ENCODE data around the gene PRKCB.

Gene PRKCB

GRCh38 chr16:23835390-23836077 is at the start of gene PRKCB:
PRKCB (plus strand) TSS chr16:23835983.
- DNase-seq = peak; percentile 90

GRCh38 chr16:23786964-23787561 is 48.7 kb upstream of the PRKCB start:
- DNase-seq = no peak

DNA sequence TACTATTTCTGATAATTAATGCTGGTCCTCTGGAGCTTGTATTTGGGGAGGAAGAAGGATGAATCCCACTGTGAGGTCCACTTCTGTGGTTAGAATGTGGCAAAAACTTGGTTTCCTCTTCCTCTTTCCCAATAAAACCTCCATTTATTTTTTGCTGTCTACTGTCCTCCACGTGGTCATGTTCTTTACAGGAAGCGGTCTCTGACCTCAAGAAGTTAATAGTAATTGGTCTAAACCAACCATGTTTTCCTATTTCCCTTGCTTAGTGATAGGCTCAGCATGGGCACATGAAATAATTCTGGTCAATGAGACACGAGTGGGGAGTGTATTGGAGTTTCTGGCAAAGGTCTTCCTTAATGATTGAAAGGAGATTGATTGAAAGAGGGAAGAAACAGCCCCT is 47.1 kb upstream of the PRKCB start:
- DNase-seq = no peak

DNA sequence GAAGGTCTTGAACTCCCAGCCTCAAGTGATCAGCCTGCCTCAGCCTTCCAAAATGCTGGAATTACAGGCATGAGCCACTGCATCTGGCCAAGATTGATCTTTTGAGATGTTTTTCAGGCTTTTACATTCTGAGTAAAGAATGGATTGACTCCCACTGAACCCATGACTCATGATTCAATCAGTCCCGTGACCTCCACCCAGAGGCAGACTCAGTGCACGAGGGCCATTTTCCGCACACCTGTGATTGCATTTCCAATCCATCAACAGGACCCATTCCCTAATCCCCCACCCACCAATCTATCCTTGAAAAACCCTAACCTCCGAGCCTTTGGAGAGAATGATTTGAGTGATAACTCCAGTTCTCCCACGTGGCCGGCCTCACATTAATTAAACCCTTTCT is 40.4 kb upstream of the PRKCB start:
- no peak for DNase-seq

- no peak for DNase-seq
Observed at GRCh38 chr16:23796941-23797340, 38.8 kb upstream of the PRKCB start.

GRCh38 chr16:23801378-23801777 is 34.4 kb upstream of the PRKCB start:
- DNase-seq = peak; percentile 82

GRCh38 chr16:23802776-23803175 is 33.0 kb upstream of the PRKCB start:
- DNase-seq = no peak

DNA sequence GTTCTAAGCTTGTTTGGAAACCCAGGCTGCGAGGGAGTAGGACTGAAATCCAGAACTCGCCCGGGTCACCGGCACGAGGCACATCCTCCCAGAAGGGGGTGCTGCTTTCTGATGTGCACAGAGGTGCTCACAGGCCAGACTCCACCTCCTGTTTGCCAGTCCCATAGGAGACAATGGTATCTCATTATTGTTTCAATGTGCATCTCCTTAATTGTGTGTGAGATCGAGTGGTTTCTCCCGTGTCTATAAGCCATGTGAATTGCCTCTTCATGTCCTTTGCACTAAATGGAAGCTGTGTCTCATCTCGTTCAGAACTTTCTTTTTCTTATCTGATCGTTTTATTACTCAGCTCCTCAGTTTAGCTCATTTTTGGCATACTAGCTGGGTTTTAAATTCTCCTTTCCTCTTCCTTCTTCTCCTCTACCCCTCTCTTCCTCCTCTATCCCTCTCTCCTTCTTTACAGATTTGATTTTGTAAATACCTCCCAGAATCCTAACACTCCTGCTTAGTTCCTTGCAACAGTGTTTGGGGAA is 32.1 kb upstream of the PRKCB start:
- peak; percentile 59 for DNase-seq

GRCh38 chr16:23807028-23807427 is 28.8 kb upstream of the PRKCB start:
- DNase-seq = no peak

GRCh38 chr16:23821467-23821866 is 14.3 kb upstream of the PRKCB start:
- DNase-seq = no peak

GRCh38 chr16:23821875-23822688 is 13.7 kb upstream of the PRKCB start:
- DNase-seq = no peak

DNA sequence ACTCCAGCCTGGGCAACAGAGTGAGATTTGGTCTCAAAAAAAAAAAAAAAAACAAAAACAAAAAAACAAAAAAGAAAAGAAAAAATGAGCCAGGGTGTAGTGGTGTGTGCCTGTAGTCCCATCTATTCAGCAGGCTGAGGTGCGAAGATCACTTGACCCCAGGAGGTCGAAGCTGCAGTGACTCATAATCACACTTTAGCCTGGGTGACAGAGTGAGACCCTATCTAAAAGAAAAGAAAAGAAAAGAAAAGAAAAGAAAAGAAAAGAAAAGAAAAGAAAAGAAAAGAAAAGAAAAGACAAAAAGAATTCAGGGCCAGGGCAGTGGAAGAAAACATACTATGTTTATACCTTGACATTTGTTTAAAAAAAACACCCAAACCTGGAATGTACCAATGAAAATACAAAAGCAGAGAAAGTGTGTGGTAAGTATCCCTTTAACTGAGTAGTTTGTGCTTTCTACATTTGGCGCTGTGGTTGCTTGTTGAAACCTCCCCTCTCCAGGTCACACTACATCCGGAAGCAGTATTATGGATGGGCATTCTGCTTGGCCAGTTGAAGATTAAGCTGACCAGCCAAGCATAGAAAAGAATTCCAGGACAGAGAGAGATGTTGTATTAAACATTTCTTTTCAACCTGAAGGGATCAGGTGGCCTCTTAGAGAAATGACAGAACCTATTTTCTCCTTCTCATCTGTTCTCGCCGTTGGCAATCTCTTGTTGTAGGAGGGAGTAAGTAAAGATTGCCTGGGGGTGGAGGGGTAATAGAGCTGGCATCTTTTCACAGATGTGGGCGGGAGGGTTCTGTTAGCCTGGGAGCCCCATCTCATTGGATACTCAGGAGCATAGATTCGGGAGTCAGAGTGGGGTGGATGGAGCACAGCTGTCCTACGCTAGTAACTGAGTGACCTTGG is 12.1 kb upstream of the PRKCB start:
- DNase-seq = no peak

- no peak for DNase-seq
Observed at GRCh38 chr16:23824909-23825308, 10.9 kb upstream of the PRKCB start.

DNA sequence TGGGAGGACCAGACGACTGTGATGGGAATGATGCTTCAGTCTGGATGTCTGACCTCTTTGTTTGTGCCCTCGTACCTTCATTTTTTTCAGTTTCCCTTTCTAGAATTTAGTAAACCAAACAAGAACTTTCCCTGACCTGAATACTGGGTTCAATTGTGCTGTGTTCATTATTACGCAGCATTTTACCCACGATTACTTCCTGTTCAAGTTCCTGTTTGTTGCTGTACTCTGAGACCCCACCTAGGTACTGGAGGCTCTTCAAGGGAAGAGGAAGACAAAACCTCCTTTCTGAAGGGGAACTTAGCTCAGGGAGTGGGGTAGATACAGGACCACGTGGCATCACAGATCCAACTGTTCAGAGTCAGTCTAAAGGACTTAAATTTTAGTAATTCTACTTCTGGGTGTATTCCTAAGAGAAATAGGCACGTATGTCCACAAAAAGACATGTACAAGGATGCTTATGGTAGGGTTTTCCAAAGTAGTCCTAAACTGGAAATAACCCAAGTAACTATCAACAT is 9.2 kb upstream of the PRKCB start:
- no peak for DNase-seq

- DNase-seq = no peak
Observed at GRCh38 chr16:23827057-23827456, 8.7 kb upstream of the PRKCB start.

DNA sequence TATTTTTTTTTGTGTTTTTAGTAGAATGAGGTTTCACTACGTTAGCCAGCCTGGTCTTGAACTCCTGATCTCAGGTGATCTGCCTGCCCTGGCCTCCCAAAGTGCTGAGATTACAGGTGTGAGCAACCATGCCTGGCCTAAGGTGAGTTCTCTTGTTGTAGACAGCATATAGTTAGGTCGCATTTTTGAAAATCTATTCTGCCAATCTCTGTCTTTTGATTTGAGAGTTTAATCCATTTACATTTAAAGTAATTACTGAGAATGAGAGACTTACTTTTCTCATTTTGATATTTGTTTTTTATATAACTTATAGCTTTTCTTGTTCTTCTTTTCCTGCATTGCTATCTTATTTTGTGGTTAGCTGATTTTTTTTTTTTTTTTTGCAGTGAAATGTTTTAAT is 6.3 kb upstream of the PRKCB start:
- no peak for DNase-seq

DNA sequence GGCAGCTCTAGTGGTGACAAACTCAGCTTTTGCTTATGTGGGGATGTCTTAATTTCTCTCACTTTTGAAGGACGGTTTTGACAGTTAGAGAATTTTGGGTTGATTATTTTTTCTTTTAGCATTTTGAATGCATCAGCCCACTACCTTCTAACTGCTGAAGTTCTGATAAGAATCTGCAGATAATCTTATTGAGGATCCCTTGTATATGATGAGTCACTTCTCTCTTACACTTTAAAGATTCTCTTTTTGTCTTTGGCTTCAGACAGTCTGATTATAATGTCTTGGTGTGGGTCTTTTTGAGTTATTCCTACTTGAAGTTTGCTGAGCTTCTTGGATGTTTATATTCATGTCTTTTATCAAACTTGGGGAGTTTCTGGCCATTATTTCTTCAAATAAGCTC is 5.5 kb upstream of the PRKCB start:
- DNase-seq = no peak

GRCh38 chr16:23832882-23833281 is 2.9 kb upstream of the PRKCB start:
- no peak for DNase-seq

GRCh38 chr16:23833504-23833903 is 2.3 kb upstream of the PRKCB start:
- DNase-seq = no peak

GRCh38 chr16:23833960-23834685 is 1.7 kb upstream of the PRKCB start:
- DNase-seq = no peak

DNA sequence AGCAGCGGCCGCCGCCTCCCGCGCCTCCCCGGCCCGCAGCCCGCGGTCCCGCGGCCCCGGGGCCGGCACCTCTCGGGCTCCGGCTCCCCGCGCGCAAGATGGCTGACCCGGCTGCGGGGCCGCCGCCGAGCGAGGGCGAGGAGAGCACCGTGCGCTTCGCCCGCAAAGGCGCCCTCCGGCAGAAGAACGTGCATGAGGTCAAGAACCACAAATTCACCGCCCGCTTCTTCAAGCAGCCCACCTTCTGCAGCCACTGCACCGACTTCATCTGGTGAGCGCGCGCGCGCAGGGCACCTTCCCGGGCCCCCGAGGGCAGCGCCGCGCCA is 258 bp downstream of the PRKCB start:
- DNase-seq = no peak
